HFFc6 (cell line): ENCODE data around the gene USP37. TPM values are rescaled to one million over a fixed set of nuclear protein-coding genes. Genes with fewer than 3 reads are reported as not detected.

ENCODE experiments used
- DNase-seq: peaks from one replicate; pipeline ENCODE4 v3.0.0-alpha.2; 2018
- H3K27ac Mint-ChIP-seq: 2 replicates; pipeline ENCODE4 v1.8.0; 2020; ENCODE audit warnings: mild to moderate bottlenecking, mixed read lengths
- H3K27me3 Mint-ChIP-seq: 2 replicates; pipeline ENCODE4 v1.8.0; 2021; ENCODE audit warnings: mild to moderate bottlenecking, moderate library complexity, mixed read lengths; ENCODE audit not compliant: insufficient read depth
- H3K36me3 Mint-ChIP-seq: 2 replicates; pipeline ENCODE4 v1.8.0; 2021; ENCODE audit warnings: low read depth, mixed read lengths
- H3K4me1 Mint-ChIP-seq: 2 replicates; pipeline ENCODE4 v1.8.0; 2020; ENCODE audit warnings: low read depth, mixed read lengths
- H3K4me3 Mint-ChIP-seq: 2 replicates; pipeline ENCODE4 v1.8.0; 2020; ENCODE audit warnings: mild to moderate bottlenecking, moderate library complexity, mixed read lengths
- H3K9me3 Mint-ChIP-seq: 2 replicates; pipeline ENCODE4 v1.8.0; 2020; ENCODE audit warnings: mild to moderate bottlenecking, mixed read lengths
- CTCF ChIP-seq: fragments of 200-600 bp; sonication (generic); IDR thresholded peaks from 2 replicates; pipeline ENCODE4 v1.5.0; 2021; ENCODE audit warnings: antibody characterized with exemption, mild to moderate bottlenecking
- microRNA-seq: library from miRNA; unstranded; fragments of <30 nt; microRNA quantifications from one replicate; pipeline ENCODE4, GENCODE V29; 2019
- total RNA-seq, 6 experiments: library from RNA; stranded (reverse); fragmentation: NEBNext Ultra II Directional; extraction: Animal tissue kit (Norgen Biotek cat#: 25700); gene quantifications; 2 replicates in 1 of 6; 3 replicates in 5 of 6; pipeline ENCODE4 v1.2.3, GENCODE V29; 2021

The USP37 gene
- total RNA-seq, 6 experiments from 2014 or later = 6.1 to 7.4 (median 6.8) TPM

GRCh38 chr2:218402491-218402901 lies 165.7 kb downstream of the USP37 start:
- H3K27ac Mint-ChIP-seq = no peak overlapping the region; the same call in 1 of the 2 replicates
- H3K36me3 Mint-ChIP-seq = peaks cover 4% of the 10 kb centered on the region; the same call in 1 of the 2 replicates
- no peaks in the 10 kb centered on the region for H3K9me3 Mint-ChIP-seq
- peaks cover 50% of the 10 kb centered on the region for H3K4me1 Mint-ChIP-seq
- H3K4me3 Mint-ChIP-seq = peak overlapping the region; percentile 17
- no peaks in the 10 kb centered on the region; the same call in 1 of the 2 replicates for H3K27me3 Mint-ChIP-seq
- no peak for TF ChIP-seq CTCF
- DNase-seq = no peak

GRCh38 chr2:218401890-218402289 lies 166.3 kb downstream of the USP37 start:
- no peaks in the 10 kb centered on the region; the same call in 1 of the 2 replicates for H3K27me3 Mint-ChIP-seq
- H3K9me3 Mint-ChIP-seq = no peaks in the 10 kb centered on the region
- H3K36me3 Mint-ChIP-seq = peaks cover 4% of the 10 kb centered on the region; the same call in 1 of the 2 replicates
- TF ChIP-seq CTCF = no peak
- no peak for DNase-seq
- peak overlapping the region; percentile 98 for H3K4me3 Mint-ChIP-seq
- H3K27ac Mint-ChIP-seq = peak overlapping the region; percentile 31; the same call in 1 of the 2 replicates
- H3K4me1 Mint-ChIP-seq = peaks cover 50% of the 10 kb centered on the region

- Mint-ChIP-seq H3K9me3 (no peaks in the 10 kb centered on the region), H3K36me3 (peaks cover 4% of the 10 kb centered on the region; the same call in 1 of the 2 replicates)
Measured at GRCh38 chr2:218400930-218401881, 166.9 kb downstream of the USP37 start.

More at GRCh38 chr2:218400930-218401881, 166.9 kb downstream of the USP37 start:
- H3K4me1 Mint-ChIP-seq = peaks cover 52% of the 10 kb centered on the region
- H3K4me3 Mint-ChIP-seq = peak overlapping the region; percentile 98
- no peak for TF ChIP-seq CTCF
- DNase-seq = no peak
- no peaks in the 10 kb centered on the region; the same call in 1 of the 2 replicates for H3K27me3 Mint-ChIP-seq
- peak overlapping the region; percentile 93 for H3K27ac Mint-ChIP-seq

Small RNA genes lying within 50 kb of the gene (microRNA-seq; reads per million reads assigned to microRNA genes)
- 12,655 reads per million, percentile 95 among the genes with 10 or more reads in this experiment for gene MIR26B

Other genes with a start within 250 kb of the USP37 start
- not detected for gene CATIP, start 211.5 kb downstream of the USP37 start, total RNA-seq
- under 1 TPM; 0.05 to 0.16 (median 0.11) TPM for gene SLC11A1, start 186.1 kb downstream of the USP37 start, total RNA-seq
- gene CTDSP1, start 168.5 kb downstream of the USP37 start, total RNA-seq = 10 to 100 TPM; 72.0 to 82.0 (median 75.5) TPM
- not detected for gene VIL1, start 149.2 kb downstream of the USP37 start, total RNA-seq
- gene CNOT9, start 488 bp upstream of the USP37 start, total RNA-seq = 10 to 100 TPM; 36.9 to 57.5 (median 49.3) TPM
- 1 to 10 TPM in 2 of 6 experiments, under 1 TPM in 4; 0.61 to 1.3 (median 0.83) TPM for gene PLCD4, start 39.5 kb upstream of the USP37 start, total RNA-seq
- 10 to 100 TPM; 21.2 to 24.9 (median 23.5) TPM for gene ZNF142, start 91.3 kb upstream of the USP37 start, total RNA-seq
- 10 to 100 TPM; 32.9 to 43.5 (median 35.8) TPM for gene BCS1L, start 91.3 kb upstream of the USP37 start, total RNA-seq
- gene RNF25, start 103.7 kb upstream of the USP37 start, total RNA-seq = 10 to 100 TPM; 32.7 to 47.9 (median 39.2) TPM
- 10 to 100 TPM; 20.0 to 31.0 (median 23.8) TPM for gene STK36, start 103.7 kb upstream of the USP37 start, total RNA-seq
- 10 to 100 TPM; 16.1 to 19.6 (median 17.0) TPM for gene TTLL4, start 142.5 kb upstream of the USP37 start, total RNA-seq
- gene CYP27A1, start 213.8 kb upstream of the USP37 start, total RNA-seq = under 1 TPM in 4 of 6 experiments, not detected in 2; 0.18 to 0.26 (median 0.21) TPM